Uterus (tissue), 2 donors: ENCODE measurements around the gene NEURL3.

Experiments used
- POLR2A ChIP-seq, 2 donors: fragments of 450-650 bp; IDR thresholded peaks; one replicate each; pipeline ENCODE4 v1.6.1; 2016; ENCODE audit warnings: antibody characterized with exemption in 2 of 2, mild to moderate bottlenecking in 1 of 2, moderate library complexity in 1 of 2
- TF ChIP-seq, protein P1 (sequence below), 4 experiments: fragments of 200-600 bp in 2 of 4; fragments of 450-650 bp in 2 of 4; sonication (generic) in 2 of 4; IDR thresholded peaks; one replicate each; pipeline ENCODE4 v1.5.1; 2016 to 2019; ENCODE audit warnings: antibody characterized with exemption in 4 of 4, mild to moderate bottlenecking in 2 of 4, moderate library complexity in 1 of 4

DNA sequence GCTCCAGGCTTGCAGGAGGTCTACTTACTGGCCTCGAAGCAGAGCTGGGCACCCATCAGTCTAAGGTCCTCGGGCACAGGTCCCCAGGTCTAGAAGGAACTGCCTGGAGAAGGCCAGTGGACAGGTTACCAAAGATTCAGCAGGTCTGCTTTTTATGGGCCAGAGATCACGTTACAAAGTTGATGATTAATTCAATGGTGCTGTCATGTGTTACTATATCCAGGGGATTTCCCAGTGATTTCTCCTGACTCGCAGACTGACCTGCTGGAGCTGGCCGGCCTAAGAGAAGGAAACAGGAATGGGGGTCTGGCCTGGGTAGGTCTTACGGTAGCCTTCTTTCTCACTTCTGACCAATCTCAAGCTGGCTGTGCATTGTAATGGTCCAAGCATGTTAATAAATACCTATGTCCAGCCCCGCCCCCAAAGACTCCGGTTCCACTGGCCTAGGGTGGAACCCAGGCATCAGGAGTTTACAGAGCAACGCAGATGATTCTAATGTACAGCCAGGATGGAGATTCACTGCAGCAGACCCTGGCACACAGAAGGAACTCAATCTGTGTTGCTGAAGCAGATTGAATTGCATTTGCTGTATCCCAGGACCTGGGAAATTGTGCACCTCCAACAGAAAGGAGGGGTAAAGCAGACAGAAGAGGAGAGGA, at the start of gene NEURL3:
- TF ChIP-seq, protein P1, sequence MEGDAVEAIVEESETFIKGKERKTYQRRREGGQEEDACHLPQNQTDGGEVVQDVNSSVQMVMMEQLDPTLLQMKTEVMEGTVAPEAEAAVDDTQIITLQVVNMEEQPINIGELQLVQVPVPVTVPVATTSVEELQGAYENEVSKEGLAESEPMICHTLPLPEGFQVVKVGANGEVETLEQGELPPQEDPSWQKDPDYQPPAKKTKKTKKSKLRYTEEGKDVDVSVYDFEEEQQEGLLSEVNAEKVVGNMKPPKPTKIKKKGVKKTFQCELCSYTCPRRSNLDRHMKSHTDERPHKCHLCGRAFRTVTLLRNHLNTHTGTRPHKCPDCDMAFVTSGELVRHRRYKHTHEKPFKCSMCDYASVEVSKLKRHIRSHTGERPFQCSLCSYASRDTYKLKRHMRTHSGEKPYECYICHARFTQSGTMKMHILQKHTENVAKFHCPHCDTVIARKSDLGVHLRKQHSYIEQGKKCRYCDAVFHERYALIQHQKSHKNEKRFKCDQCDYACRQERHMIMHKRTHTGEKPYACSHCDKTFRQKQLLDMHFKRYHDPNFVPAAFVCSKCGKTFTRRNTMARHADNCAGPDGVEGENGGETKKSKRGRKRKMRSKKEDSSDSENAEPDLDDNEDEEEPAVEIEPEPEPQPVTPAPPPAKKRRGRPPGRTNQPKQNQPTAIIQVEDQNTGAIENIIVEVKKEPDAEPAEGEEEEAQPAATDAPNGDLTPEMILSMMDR (IDR thresholded peaks at IDR 0.05): no peak
- no peak for TF ChIP-seq POLR2A (IDR thresholded peaks at IDR 0.05)
